ENCODE measurements around the gene NLRP13. TPM values are rescaled to one million over a fixed set of nuclear protein-coding genes. Genes with fewer than 3 reads are reported as not detected.

NLRP13 gene
- polyA plus RNA-seq, 2 of the 4 experiments (the other 2 are of a cell fraction) = not detected

DNA sequence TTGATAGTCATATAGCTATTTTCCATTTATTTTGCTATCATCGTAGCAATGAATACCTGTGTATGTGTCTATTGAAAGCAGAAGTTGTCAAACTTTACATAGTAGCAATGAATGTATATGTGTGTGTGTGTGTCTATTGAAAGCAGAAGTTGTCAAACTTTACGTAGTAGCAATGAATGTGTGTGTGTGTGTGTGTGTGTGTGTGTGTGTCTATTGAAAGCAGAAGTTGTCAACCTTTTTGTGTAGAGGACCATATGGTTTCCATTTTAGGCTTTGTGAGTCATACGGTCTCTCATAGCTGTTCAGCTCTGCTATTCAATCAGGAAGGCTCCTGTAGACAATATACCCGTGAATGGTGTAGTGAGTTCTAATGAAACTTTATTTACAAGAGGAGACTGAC lies 75.0 kb downstream of the NLRP13 start:
- H3K4me2 ChIP-seq = no peak overlapping the region
- H3K27ac ChIP-seq = no peak overlapping the region
- H3K4me3 ChIP-seq = no peak overlapping the region
- DNase-seq (ENCODE audit: low read depth in 1 of 2, low spot score in 1 of 2) = no peak
- no peak for FAIRE-seq
- H3K4me1 ChIP-seq = no peaks in the 10 kb centered on the region
- CTCF ChIA-PET = interaction anchor here (1.3 kb wide), 1 partner anchor 22 kb away, joined by 3 read pairs; no protein-coding TSS in a partner anchor
- WGBS (ENCODE audit: missing lambda C conversion rate) = 12% methylated on average over 4 of the region's 4 CpGs
- TF ChIP-seq PHF8 (IDR thresholded peaks at IDR 0.05; ENCODE audit: borderline replicate concordance, low read depth) = no peak
- TF ChIP-seq JUN (IDR thresholded peaks at IDR 0.05) = no peak
- TF ChIP-seq ZNF302 (CRISPR knock-in tag; IDR thresholded peaks at IDR 0.05) = no peak
- no peak for TF ChIP-seq CBX2 (IDR thresholded peaks at IDR 0.05; ENCODE audit: borderline replicate concordance, low read depth)
- no peak for TF ChIP-seq RFX5 (IDR thresholded peaks at IDR 0.05)
- no peak for TF ChIP-seq ZC3H11A (IDR thresholded peaks at IDR 0.05)
- TF ChIP-seq POLR2AphosphoS2 (conservative IDR thresholded peaks at IDR 0.05; ENCODE audit: low read length) = no peak
- no peak for TF ChIP-seq HOXB13 (CRISPR knock-in tag; IDR thresholded peaks at IDR 0.05; ENCODE audit: low read depth)
- TF ChIP-seq CHD2 (IDR thresholded peaks at IDR 0.05; ENCODE audit: low read length, partially characterized antibody) = no peak
- no peak for TF ChIP-seq SREBF2 (IDR thresholded peaks at IDR 0.05)
- TF ChIP-seq, protein P1, sequence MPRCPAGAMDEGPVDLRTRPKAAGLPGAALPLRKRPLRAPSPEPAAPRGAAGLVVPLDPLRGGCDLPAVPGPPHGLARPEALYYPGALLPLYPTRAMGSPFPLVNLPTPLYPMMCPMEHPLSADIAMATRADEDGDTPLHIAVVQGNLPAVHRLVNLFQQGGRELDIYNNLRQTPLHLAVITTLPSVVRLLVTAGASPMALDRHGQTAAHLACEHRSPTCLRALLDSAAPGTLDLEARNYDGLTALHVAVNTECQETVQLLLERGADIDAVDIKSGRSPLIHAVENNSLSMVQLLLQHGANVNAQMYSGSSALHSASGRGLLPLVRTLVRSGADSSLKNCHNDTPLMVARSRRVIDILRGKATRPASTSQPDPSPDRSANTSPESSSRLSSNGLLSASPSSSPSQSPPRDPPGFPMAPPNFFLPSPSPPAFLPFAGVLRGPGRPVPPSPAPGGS (IDR thresholded peaks at IDR 0.05) = no peak
- no peak for TF ChIP-seq JUNB (IDR thresholded peaks at IDR 0.05)
- no peak for TF ChIP-seq FOSL2 (IDR thresholded peaks at IDR 0.05)
- no peak for TF ChIP-seq FOSL2 (CRISPR knock-in tag; IDR thresholded peaks at IDR 0.05)
- H3K9me3 ChIP-seq = peaks cover 23% of the 10 kb centered on the region
- ATAC-seq = no peak
- POLR2A ChIA-PET = no interaction called here

- ChIA-PET CTCF (no interaction called here), POLR2A (no interaction called here)
- WGBS (ENCODE audit: missing lambda C conversion rate) = 9% methylated on average over 1 of the region's 1 CpG
- Histone ChIP-seq H3K27ac (no peak overlapping the region), H3K4me2 (no peak overlapping the region), H3K9me3 (peaks cover 13% of the 10 kb centered on the region; the same call in 2 of the 3 replicates), H3K4me1 (no peaks in the 10 kb centered on the region), H3K4me3 (no peak overlapping the region)
- FAIRE-seq (no peak), ATAC-seq (no peak), DNase-seq (ENCODE audit: low read depth in 1 of 2, low spot score in 1 of 2) (no peak)
- TF ChIP-seq, protein P2, sequence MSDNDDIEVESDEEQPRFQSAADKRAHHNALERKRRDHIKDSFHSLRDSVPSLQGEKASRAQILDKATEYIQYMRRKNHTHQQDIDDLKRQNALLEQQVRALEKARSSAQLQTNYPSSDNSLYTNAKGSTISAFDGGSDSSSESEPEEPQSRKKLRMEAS (IDR thresholded peaks at IDR 0.05) = no peak
- no peak for TF ChIP-seq POLR2A (IDR thresholded peaks at IDR 0.05; ENCODE audit: low read length)
- no peak for TF ChIP-seq JUN (IDR thresholded peaks at IDR 0.05)
Measured at GRCh38 chr19:55855160-55855559, 77.0 kb downstream of the NLRP13 start.

Other genes starting within 250 kb of the NLRP13 start
- gene NLRP9, start 193.9 kb downstream of the NLRP13 start, polyA plus RNA-seq (2011; rRNA removed) = not detected in 2 replicates
- gene NLRP9, start 193.9 kb downstream of the NLRP13 start, polyA plus RNA-seq (2017; fragmentation: RNase III; extraction: RNeasy Plus Mini Kit Qiagen cat#74134 plus additional on column Dnase treatment) = not detected in 3 replicates
- gene RFPL4A, start 173.2 kb downstream of the NLRP13 start, polyA plus RNA-seq (2011; rRNA removed) = 0.06 and 0.24 TPM in 2 replicates
- gene RFPL4A, start 173.2 kb downstream of the NLRP13 start, polyA plus RNA-seq (2017; fragmentation: RNase III; extraction: RNeasy Plus Mini Kit Qiagen cat#74134 plus additional on column Dnase treatment) = not detected in 3 replicates
- not detected in 2 replicates for gene RFPL4AL1, start 163.2 kb downstream of the NLRP13 start, polyA plus RNA-seq (2011; rRNA removed)
- not detected in 3 replicates for gene RFPL4AL1, start 163.2 kb downstream of the NLRP13 start, polyA plus RNA-seq (2017; fragmentation: RNase III; extraction: RNeasy Plus Mini Kit Qiagen cat#74134 plus additional on column Dnase treatment)
- 0.06 and 0.13 TPM in 2 replicates for gene NLRP11, start 100.3 kb downstream of the NLRP13 start, polyA plus RNA-seq (2011; rRNA removed)
- gene NLRP11, start 100.3 kb downstream of the NLRP13 start, polyA plus RNA-seq (2017; fragmentation: RNase III; extraction: RNeasy Plus Mini Kit Qiagen cat#74134 plus additional on column Dnase treatment) = 0.03 TPM in 2 of 3 replicates, not detected in the other
- gene NLRP4, start 95.8 kb downstream of the NLRP13 start, polyA plus RNA-seq (2011; rRNA removed) = 0.09 and 0.10 TPM in 2 replicates
- 0.04 TPM in 1 of 3 replicates, not detected in the others for gene NLRP4, start 95.8 kb downstream of the NLRP13 start, polyA plus RNA-seq (2017; fragmentation: RNase III; extraction: RNeasy Plus Mini Kit Qiagen cat#74134 plus additional on column Dnase treatment)
- gene NLRP8, start 15.5 kb upstream of the NLRP13 start, polyA plus RNA-seq (2011; rRNA removed) = not detected in 2 replicates
- not detected in 3 replicates for gene NLRP8, start 15.5 kb upstream of the NLRP13 start, polyA plus RNA-seq (2017; fragmentation: RNase III; extraction: RNeasy Plus Mini Kit Qiagen cat#74134 plus additional on column Dnase treatment)
- not detected in 2 replicates for gene NLRP5, start 54.4 kb upstream of the NLRP13 start, polyA plus RNA-seq (2011; rRNA removed)
- gene NLRP5, start 54.4 kb upstream of the NLRP13 start, polyA plus RNA-seq (2017; fragmentation: RNase III; extraction: RNeasy Plus Mini Kit Qiagen cat#74134 plus additional on column Dnase treatment) = not detected in 3 replicates
- gene ZNF787, start 189.0 kb upstream of the NLRP13 start, polyA plus RNA-seq (2011; rRNA removed) = 10.7 and 12.5 TPM in 2 replicates
- gene ZNF787, start 189.0 kb upstream of the NLRP13 start, polyA plus RNA-seq (2017; fragmentation: RNase III; extraction: RNeasy Plus Mini Kit Qiagen cat#74134 plus additional on column Dnase treatment) = 35.1 to 39.3 TPM (median 36.7 TPM) in 3 replicates
- 10.5 and 16.5 TPM in 2 replicates for gene ZNF444, start 209.0 kb upstream of the NLRP13 start, polyA plus RNA-seq (2011; rRNA removed)
- 23.1 to 26.2 TPM (median 25.5 TPM) in 3 replicates for gene ZNF444, start 209.0 kb upstream of the NLRP13 start, polyA plus RNA-seq (2017; fragmentation: RNase III; extraction: RNeasy Plus Mini Kit Qiagen cat#74134 plus additional on column Dnase treatment)
- not detected in 2 replicates for gene GALP, start 243.7 kb upstream of the NLRP13 start, polyA plus RNA-seq (2011; rRNA removed)
- gene GALP, start 243.7 kb upstream of the NLRP13 start, polyA plus RNA-seq (2017; fragmentation: RNase III; extraction: RNeasy Plus Mini Kit Qiagen cat#74134 plus additional on column Dnase treatment) = not detected in 3 replicates